Retinal pigment epithelial cell (primary cell): Measurements from ENCODE around the gene PUS10.

Source experiments
- DNase-seq: peaks from one replicate; pipeline ENCODE4 v3.0.0-alpha.2; 2010; ENCODE audit warnings: low read depth
- H3K4me3 ChIP-seq: 2 replicates; pipeline ENCODE4 v1.5.1; 2011; ENCODE audit warnings: mild to moderate bottlenecking, low read length, control low read depth, moderate library complexity
- CTCF ChIP-seq: conservative IDR thresholded peaks from 2 replicates; pipeline ENCODE4 v1.5.1; 2011; ENCODE audit warnings: low read depth, low read length, control low read depth, inconsistent platforms

The PUS10 gene

DNA sequence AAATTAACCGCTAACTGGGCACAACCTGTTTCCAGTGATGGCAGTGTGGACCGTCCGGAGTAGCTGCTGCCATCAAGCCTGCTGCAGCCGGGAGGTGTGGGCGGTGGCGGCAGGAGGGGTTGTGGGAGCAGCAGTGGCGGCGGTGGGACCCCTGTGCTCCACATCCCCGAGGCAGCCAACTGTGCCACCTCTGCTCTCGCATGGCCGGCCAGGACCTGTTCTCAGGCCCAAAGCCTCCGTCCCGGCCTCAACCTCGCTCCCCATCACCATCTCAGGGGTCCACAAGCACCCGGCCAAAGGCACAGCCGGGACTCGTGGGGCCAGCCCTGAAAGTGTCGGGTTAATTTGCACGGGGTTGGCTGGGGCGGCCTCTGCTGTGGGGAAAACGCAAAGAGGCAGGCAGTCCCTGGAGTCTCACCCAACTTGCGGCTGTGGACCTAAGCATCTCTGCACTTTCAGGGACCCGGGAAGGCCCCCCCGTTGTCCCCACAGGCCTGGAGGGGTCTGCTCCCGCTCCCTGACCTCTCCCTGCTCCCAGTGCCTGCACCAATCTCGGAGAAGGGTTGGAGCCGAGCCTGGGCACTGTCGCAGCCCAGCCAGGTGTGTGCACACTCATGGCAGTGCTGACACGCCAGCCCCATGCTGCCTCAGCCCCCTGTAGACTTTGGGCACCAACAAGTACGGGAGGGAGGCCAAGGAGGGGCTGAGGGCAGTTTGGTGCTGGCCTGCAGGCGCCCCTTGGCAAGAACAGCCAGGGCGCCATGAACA is 45.0 kb downstream of the PUS10 start:
- DNase-seq: no peak
- no peak for TF ChIP-seq CTCF
- no peak overlapping the region for H3K4me3 ChIP-seq

DNA sequence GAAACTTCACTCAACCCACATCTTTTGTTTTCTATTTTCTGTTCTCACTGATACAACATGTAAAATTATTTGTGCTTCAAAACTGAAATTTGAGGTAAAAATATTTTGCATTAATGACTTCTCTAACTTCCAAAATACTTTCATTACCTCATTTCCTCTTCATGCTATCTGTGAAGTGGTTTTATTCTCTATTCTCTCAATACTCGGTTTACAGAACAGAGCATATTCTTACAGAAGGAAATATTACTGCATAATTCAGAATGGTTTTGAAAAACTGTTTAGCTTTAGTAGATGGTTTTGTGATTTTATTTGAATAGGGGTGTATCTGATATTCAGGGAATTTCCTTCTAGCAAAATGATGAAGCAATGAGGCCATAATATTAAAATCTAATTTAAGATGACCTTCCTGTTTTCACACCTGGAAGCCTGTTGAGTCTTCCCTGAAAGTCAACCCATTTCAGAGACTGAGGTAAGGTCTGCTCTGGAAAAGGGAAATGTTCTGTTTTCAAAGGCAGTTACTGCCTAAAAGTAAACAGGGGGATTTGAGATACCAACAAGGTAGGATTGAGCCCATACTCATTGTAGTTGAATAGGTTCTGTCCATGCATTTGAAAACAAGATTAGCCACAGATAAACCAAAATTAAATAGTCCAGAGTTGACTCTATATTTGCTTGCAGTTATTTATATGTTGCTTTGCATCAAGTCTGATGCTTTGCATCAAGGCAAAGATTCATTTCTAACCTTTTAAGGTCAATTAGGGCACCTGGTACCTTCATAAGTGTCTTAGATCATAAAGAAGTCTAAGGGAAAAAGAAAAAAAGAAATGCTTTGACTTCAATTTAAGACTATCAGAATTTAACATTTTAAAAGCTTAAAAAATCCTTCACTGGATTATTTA is 51.3 kb downstream of the PUS10 start:
- no peak for DNase-seq
- H3K4me3 ChIP-seq: no peak overlapping the region
- no peak for TF ChIP-seq CTCF

DNA sequence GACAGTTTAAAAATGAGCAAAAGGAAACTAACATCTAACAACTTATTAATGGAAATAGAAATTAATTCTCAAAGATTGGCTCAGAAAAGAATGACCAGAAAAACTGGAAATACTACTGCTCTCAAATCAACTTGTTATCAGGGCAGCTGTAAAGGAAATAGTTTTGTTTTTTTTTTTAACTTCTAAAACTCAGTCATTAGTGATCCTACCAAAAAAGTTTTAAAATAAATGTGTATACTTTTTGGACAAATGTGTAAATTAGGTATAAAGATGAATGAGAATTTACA is 52.6 kb downstream of the PUS10 start:
- DNase-seq: no peak
- TF ChIP-seq CTCF: no peak
- H3K4me3 ChIP-seq: no peak overlapping the region

DNA sequence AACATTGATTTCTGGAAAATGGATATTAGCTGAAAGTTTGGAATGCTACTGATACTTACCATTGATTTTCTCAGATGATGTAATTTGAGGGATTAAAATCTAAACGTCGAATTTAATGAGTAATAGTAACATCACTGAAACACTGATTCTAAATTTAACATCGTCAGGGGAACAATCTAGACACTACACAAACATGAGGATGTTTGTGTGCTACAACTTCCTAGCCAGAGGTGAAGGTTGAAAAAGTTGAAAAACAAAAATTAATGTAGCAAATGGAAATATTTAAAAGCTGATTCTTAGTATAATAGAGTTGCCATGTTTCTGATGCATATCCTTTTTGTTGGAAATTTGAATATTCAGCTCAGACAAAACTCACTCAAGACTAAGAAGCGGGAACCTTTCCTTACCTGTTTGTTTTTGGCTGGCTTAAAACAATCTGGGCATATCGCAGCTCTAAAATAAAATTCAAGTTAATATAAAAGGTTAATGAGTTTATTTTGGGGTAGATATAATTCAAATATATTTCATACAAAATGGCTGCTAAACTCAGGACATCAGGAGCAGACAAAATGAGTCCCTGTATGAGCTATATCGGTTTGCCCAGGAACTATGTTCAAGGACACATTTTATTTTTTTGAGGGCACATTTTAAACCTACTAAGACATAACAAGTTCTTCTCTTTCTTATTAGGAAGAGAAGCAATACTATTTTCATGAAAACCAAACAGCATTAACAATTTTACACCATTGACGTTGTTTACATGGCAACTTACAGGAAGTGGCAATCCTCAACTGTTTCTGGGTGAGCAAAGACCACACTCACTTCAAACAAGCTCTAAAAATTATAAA is 53.2 kb downstream of the PUS10 start:
- no peak for DNase-seq
- TF ChIP-seq CTCF: no peak
- H3K4me3 ChIP-seq: no peak overlapping the region

DNA sequence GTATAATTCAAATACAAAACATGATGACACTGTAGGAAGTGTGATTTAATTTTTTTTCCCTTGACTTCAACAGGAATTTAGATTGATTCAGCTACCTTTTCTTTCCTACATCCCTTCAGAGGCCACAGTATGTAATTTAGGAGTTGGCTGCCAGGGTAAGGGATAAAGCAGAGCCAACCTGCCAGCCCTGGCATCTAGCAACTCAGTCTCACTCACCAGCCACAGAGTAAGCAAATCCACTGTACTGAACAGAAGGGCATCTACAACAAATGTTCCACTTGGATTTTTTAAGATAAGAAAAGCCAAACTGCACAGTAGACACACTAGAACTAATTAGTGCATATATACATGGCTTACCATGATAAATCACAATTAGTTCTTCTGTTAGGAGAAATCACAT is 54.9 kb downstream of the PUS10 start:
- no peak overlapping the region for H3K4me3 ChIP-seq
- no peak for TF ChIP-seq CTCF
- no peak for DNase-seq

- no peak for TF ChIP-seq CTCF
- no peak for DNase-seq
- no peak overlapping the region for H3K4me3 ChIP-seq
Measured at GRCh38 chr2:60962528-60962927, 55.5 kb downstream of the PUS10 start.
